Stimulated activated naive CD8-positive, alpha-beta T cell treated with anti-CD3 and anti-CD28 coated beads, Interleukin-15, amount 100 ng/mL, for 72 hours (primary cell): ENCODE results near the gene MICA.

ENCODE experiments used
- ATAC-seq: fragments of 150-1000 bp; cut with Tn5 transposase; 2 replicates; pipeline ENCODE4 v1.10.0; 2021; ENCODE audit warnings: mild to moderate bottlenecking, moderate library complexity
- DNase-seq, 2 donors: peaks; one replicate each; pipeline ENCODE4 v3.0.0; 2021 to 2022
- H3K27ac Mint-ChIP-seq, 2 donors: one replicate each; pipeline ENCODE4 v1.8.0; 2022; ENCODE audit warnings: mild to moderate bottlenecking in 2 of 2, mixed read lengths in 2 of 2, moderate library complexity in 2 of 2
- H3K27me3 Mint-ChIP-seq: one replicate; pipeline ENCODE4 v1.8.0; 2022; ENCODE audit warnings: mixed read lengths
- H3K4me1 Mint-ChIP-seq: one replicate; pipeline ENCODE4 v1.8.0; 2022; ENCODE audit warnings: mild to moderate bottlenecking, mixed read lengths
- H3K4me3 Mint-ChIP-seq, 2 donors: one replicate each; pipeline ENCODE4 v1.8.0; 2022; ENCODE audit warnings: mild to moderate bottlenecking in 2 of 2, mixed read lengths in 2 of 2, moderate library complexity in 1 of 2
- H3K9me3 Mint-ChIP-seq, 2 donors: one replicate each; pipeline ENCODE4 v1.8.0; 2022; ENCODE audit warnings: mixed read lengths in 2 of 2

Gene MICA

GRCh38 chr6:31403283-31404060, at the start of gene MICA:
TSS of gene MICA (plus strand) at chr6:31403595. CDS start at chr6:31403633, 38 bp downstream.
- H3K27me3 Mint-ChIP-seq = no peaks in the 10 kb centered on the region
- peak; percentile 73 for ATAC-seq
- H3K27ac Mint-ChIP-seq = peak within 1 kb of the TSS; percentile 80 to 94
- peaks cover 80% of the 10 kb centered on the region for H3K4me1 Mint-ChIP-seq
- H3K4me3 Mint-ChIP-seq = peak within 1 kb of the TSS; percentile 84 to 86
- no peaks in the 10 kb centered on the region for H3K9me3 Mint-ChIP-seq
- peak; percentile 53 to 64 for DNase-seq

GRCh38 chr6:31354158-31354863, 49.1 kb upstream of the MICA start:
- Mint-ChIP-seq H3K27me3 (no peaks in the 10 kb centered on the region), H3K4me1 (peaks cover 78% of the 10 kb centered on the region), H3K4me3 (peak overlapping the region; percentile 97 to 99), H3K27ac (peak overlapping the region; percentile 85 to 100), H3K9me3 (no peaks in the 10 kb centered on the region)
- DNase-seq (peak; percentile 24 to 26), ATAC-seq (no peak)

- Mint-ChIP-seq H3K27me3 (no peaks in the 10 kb centered on the region), H3K9me3 (no peaks in the 10 kb centered on the region), H3K27ac (peak overlapping the region; percentile 90 to 100), H3K4me3 (peak overlapping the region; percentile 97 to 99), H3K4me1 (peaks cover 84% of the 10 kb centered on the region)
- DNase-seq = peak in 1 of 2 donors; percentile 30
- no peak for ATAC-seq
These were observed 48.4 kb upstream of the MICA start for GRCh38 chr6:31354864-31355582.

GRCh38 chr6:31355583-31355948, 47.8 kb upstream of the MICA start:
- Mint-ChIP-seq H3K4me3 (peak overlapping the region; percentile 97 to 99), H3K9me3 (peaks cover 4 to 5% of the 10 kb centered on the region in 2 donors), H3K27ac (peak overlapping the region; percentile 90 to 100), H3K27me3 (no peaks in the 10 kb centered on the region), H3K4me1 (peaks cover 84% of the 10 kb centered on the region)
- DNase-seq (peak in 1 of 2 donors; percentile 36), ATAC-seq (no peak)

GRCh38 chr6:31356216-31356945, 47.0 kb upstream of the MICA start:
- peak overlapping the region; percentile 100 for H3K27ac Mint-ChIP-seq
- peak; percentile 38 for ATAC-seq
- H3K9me3 Mint-ChIP-seq = peaks cover 12% of the 10 kb centered on the region in 2 donors
- peak overlapping the region; percentile 97 to 99 for H3K4me3 Mint-ChIP-seq
- H3K27me3 Mint-ChIP-seq = no peaks in the 10 kb centered on the region
- peak; percentile 45 to 74 for DNase-seq
- peaks cover 77% of the 10 kb centered on the region for H3K4me1 Mint-ChIP-seq

- peaks cover 72% of the 10 kb centered on the region for H3K4me1 Mint-ChIP-seq
- H3K4me3 Mint-ChIP-seq = peak within 1 kb of the TSS; percentile 97 to 99
- peak; percentile 82 for ATAC-seq
- peaks cover 12 to 16% of the 10 kb centered on the region in 2 donors for H3K9me3 Mint-ChIP-seq
- H3K27ac Mint-ChIP-seq = peak within 1 kb of the TSS; percentile 100
- no peaks in the 10 kb centered on the region for H3K27me3 Mint-ChIP-seq
- peak; percentile 89 to 92 for DNase-seq
These were observed 46.4 kb upstream of the MICA start, which contains the start of gene HLA-B for GRCh38 chr6:31356946-31357466. TSS of gene HLA-B (minus strand) at chr6:31357179. CDS start at chr6:31357158, 21 bp downstream.

GRCh38 chr6:31357886-31358285, 45.5 kb upstream of the MICA start:
- Mint-ChIP-seq H3K4me1 (peaks cover 63% of the 10 kb centered on the region), H3K4me3 (peak overlapping the region; percentile 97 to 99), H3K27ac (peak overlapping the region; percentile 100), H3K27me3 (no peaks in the 10 kb centered on the region), H3K9me3 (peaks cover 12 to 16% of the 10 kb centered on the region in 2 donors)
- ATAC-seq (no peak), DNase-seq (no peak)

- H3K4me3 Mint-ChIP-seq = peak overlapping the region; percentile 97 to 99
- ATAC-seq = peak; percentile 42
- H3K9me3 Mint-ChIP-seq = peaks cover 12 to 16% of the 10 kb centered on the region in 2 donors
- H3K27ac Mint-ChIP-seq = peak overlapping the region; percentile 100
- DNase-seq = peak in 1 of 2 donors; percentile 32
- H3K27me3 Mint-ChIP-seq = no peaks in the 10 kb centered on the region
- peaks cover 59% of the 10 kb centered on the region for H3K4me1 Mint-ChIP-seq
These were observed 45.1 kb upstream of the MICA start for GRCh38 chr6:31358302-31358701.

- Mint-ChIP-seq H3K4me1 (peaks cover 58% of the 10 kb centered on the region), H3K27ac (peak overlapping the region in 1 of 2 donors; percentile 19), H3K9me3 (peaks cover 12 to 16% of the 10 kb centered on the region in 2 donors), H3K4me3 (peak overlapping the region; percentile 44 to 99), H3K27me3 (peaks cover 3% of the 10 kb centered on the region)
- ATAC-seq = no peak
- no peak for DNase-seq
These were observed 43.8 kb upstream of the MICA start for GRCh38 chr6:31359581-31359980.

GRCh38 chr6:31362751-31363150, 40.6 kb upstream of the MICA start:
- H3K4me1 Mint-ChIP-seq = peaks cover 57% of the 10 kb centered on the region
- H3K4me3 Mint-ChIP-seq = no peak overlapping the region
- peaks cover 23% of the 10 kb centered on the region for H3K27me3 Mint-ChIP-seq
- ATAC-seq (no peak), DNase-seq (no peak)
- H3K9me3 Mint-ChIP-seq = peaks cover 12 to 16% of the 10 kb centered on the region in 2 donors
- H3K27ac Mint-ChIP-seq = no peak overlapping the region

GRCh38 chr6:31363811-31364210, 39.6 kb upstream of the MICA start:
- H3K27ac Mint-ChIP-seq = no peak overlapping the region

GRCh38 chr6:31365864-31366263, 37.5 kb upstream of the MICA start:
- peaks cover 42% of the 10 kb centered on the region for H3K27me3 Mint-ChIP-seq
- DNase-seq (no peak), ATAC-seq (no peak)
- no peak overlapping the region for H3K27ac Mint-ChIP-seq
- peaks cover 4 to 9% of the 10 kb centered on the region in 2 donors for H3K9me3 Mint-ChIP-seq
- H3K4me1 Mint-ChIP-seq = peaks cover 27% of the 10 kb centered on the region
- H3K4me3 Mint-ChIP-seq = peak overlapping the region in 1 of 2 donors; percentile 27

More at GRCh38 chr6:31363811-31364210, 39.6 kb upstream of the MICA start:
- Mint-ChIP-seq H3K27me3 (peaks cover 26% of the 10 kb centered on the region), H3K4me1 (peaks cover 47% of the 10 kb centered on the region), H3K9me3 (peaks cover 12 to 16% of the 10 kb centered on the region in 2 donors), H3K4me3 (no peak overlapping the region)
- ATAC-seq (no peak), DNase-seq (no peak)

GRCh38 chr6:31366693-31367470, 36.5 kb upstream of the MICA start:
- ATAC-seq = peak; percentile 99
- Mint-ChIP-seq H3K4me3 (peak overlapping the region; percentile 88 to 90), H3K4me1 (peaks cover 29% of the 10 kb centered on the region), H3K9me3 (peaks cover 3% of the 10 kb centered on the region in 2 donors), H3K27me3 (peaks cover 42% of the 10 kb centered on the region), H3K27ac (peak overlapping the region; percentile 29 to 90)
- DNase-seq = peak; percentile 86 to 87

GRCh38 chr6:31368461-31368860, 34.9 kb upstream of the MICA start:
- DNase-seq (no peak), ATAC-seq (no peak)
- Mint-ChIP-seq H3K27ac (no peak overlapping the region), H3K4me3 (no peak overlapping the region), H3K4me1 (peaks cover 32% of the 10 kb centered on the region), H3K9me3 (peaks cover 7 to 10% of the 10 kb centered on the region in 2 donors), H3K27me3 (peaks cover 42% of the 10 kb centered on the region)
